Stimulated activated CD4-positive, alpha-beta T cell treated with anti-CD3 and anti-CD28 coated beads, Interleukin-15, amount 100 ng/mL, for 1 hour (primary cell): Measurements from ENCODE around the gene LMTK2.

Experiments used
- DNase-seq, 2 donors: peaks; one replicate each; pipeline ENCODE4 v3.0.0-alpha.2; 2020; ENCODE audit warnings: low read depth in 1 of 2, low spot score in 1 of 2

Gene LMTK2

GRCh38 chr7:98174334-98175259 is 67.9 kb downstream of the LMTK2 start:
- no peak for DNase-seq

GRCh38 chr7:98175260-98175940 is 68.7 kb downstream of the LMTK2 start:
- DNase-seq = no peak

GRCh38 chr7:98177553-98177952 is 70.9 kb downstream of the LMTK2 start:
- DNase-seq = no peak

- no peak for DNase-seq
Measured at GRCh38 chr7:98178321-98178720, 71.7 kb downstream of the LMTK2 start.

GRCh38 chr7:98178762-98179490 is 72.3 kb downstream of the LMTK2 start:
- no peak for DNase-seq

- DNase-seq = no peak
Measured at GRCh38 chr7:98180751-98181150, 74.1 kb downstream of the LMTK2 start.

- no peak for DNase-seq
Measured at GRCh38 chr7:98185101-98185500, 78.4 kb downstream of the LMTK2 start.

GRCh38 chr7:98186452-98187137 is 79.9 kb downstream of the LMTK2 start:
- DNase-seq = no peak

GRCh38 chr7:98187138-98187502 is 80.5 kb downstream of the LMTK2 start:
- DNase-seq = no peak

GRCh38 chr7:98189559-98189958 is 82.9 kb downstream of the LMTK2 start:
- DNase-seq = no peak

GRCh38 chr7:98191668-98192431 is 85.2 kb downstream of the LMTK2 start:
- DNase-seq = no peak

GRCh38 chr7:98192781-98193457 is 86.3 kb downstream of the LMTK2 start:
- no peak for DNase-seq

- no peak for DNase-seq
Measured at GRCh38 chr7:98193474-98194180, 87.0 kb downstream of the LMTK2 start.

GRCh38 chr7:98194186-98194585 is 87.5 kb downstream of the LMTK2 start:
- no peak for DNase-seq

GRCh38 chr7:98194672-98195457 is 88.2 kb downstream of the LMTK2 start:
- DNase-seq = no peak

GRCh38 chr7:98196706-98197605 is 90.3 kb downstream of the LMTK2 start:
- no peak for DNase-seq

GRCh38 chr7:98199131-98199530 is 92.5 kb downstream of the LMTK2 start:
- no peak for DNase-seq
